Frontal cortex (tissue), 4 donors: ENCODE results near the gene SLCO3A1. TPM values are rescaled to one million over a fixed set of nuclear protein-coding genes. Genes with fewer than 3 reads are reported as not detected.
"Not testable (repeated sequence)": the region's sequence is repeated elsewhere in the genome, so short reads cannot be mapped to it uniquely, and the experiment has no call there.

Experiments
- DNase-seq, 2 donors: peaks; one replicate each; pipeline ENCODE4 v3.0.0; 2012; ENCODE audit warnings: low spot score in 2 of 2
- FAIRE-seq: peaks from 2 replicates; lab custom pipeline; 2012; peaks lifted over from hg19 to GRCh38; lab: Jason Lieb, UNC
- total RNA-seq: library from RNA; depleted of rRNA; stranded (reverse); fragments of >200 nt; gene quantifications from one replicate; pipeline ENCODE4 v1.2.3, GENCODE V29; 2014
- donor health status: control.
- donor health status: control.
- donor health status: control.

The SLCO3A1 gene
- total RNA-seq, 1 donor from 2014 or later, result 9.8 TPM

GRCh38 chr15:92049290-92049989 lies 195.9 kb downstream of the SLCO3A1 start:
- DNase-seq, result no peak
- no peak for FAIRE-seq

- no peak for FAIRE-seq
Observed at GRCh38 chr15:92050220-92050898, 196.9 kb downstream of the SLCO3A1 start.

DNA sequence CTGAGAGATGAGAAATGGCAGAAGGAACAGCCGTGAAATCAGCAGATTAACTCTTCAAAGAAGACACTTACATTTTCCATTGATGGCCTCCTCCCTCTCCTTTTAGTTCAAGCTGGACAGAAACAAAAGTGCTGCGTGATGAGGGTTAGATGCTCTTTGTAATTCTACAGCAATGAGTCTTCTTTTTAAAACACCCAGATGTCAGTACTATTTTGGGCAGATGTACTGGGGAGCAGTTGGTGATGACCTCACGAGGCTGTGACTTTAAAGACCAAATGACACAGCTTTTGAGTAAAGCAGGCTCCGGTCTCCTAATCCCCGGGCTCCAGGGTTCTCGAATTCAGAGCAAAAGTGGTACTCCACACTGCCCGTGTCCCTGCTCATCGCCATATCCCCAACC lies 198.2 kb downstream of the SLCO3A1 start:
- FAIRE-seq (no peak), DNase-seq (no peak)

More at GRCh38 chr15:92050220-92050898, 196.9 kb downstream of the SLCO3A1 start:
- no peak for DNase-seq

DNA sequence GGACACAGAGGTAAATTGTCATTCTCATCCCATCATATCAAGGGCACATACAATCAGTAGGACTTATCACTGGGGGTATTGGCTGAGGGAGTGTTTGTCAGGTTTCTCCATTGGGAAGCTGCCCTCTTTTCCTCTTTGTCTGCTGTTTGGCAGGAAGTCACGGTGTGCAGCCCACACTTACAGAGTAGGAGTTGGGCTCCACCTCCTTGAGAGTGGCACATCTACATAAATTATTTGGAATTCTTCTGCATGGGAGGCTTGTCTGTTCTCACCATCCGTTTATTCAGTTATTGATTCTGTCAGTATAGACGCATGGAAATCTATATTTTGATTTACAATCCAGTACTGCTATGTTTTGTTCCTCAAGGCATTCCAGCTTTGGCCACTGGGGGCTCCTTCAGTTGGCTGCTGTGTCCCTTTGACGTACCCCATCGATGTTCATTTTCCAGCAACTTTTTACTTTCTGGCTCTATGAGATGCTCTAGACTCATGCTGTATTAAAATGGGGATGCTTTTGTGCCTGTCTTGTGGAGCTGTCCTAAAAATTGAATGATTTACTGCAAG lies 200.3 kb downstream of the SLCO3A1 start:
- no peak for FAIRE-seq
- DNase-seq, result no peak

- no peak for FAIRE-seq
- DNase-seq, result no peak
Observed at GRCh38 chr15:92056875-92057274, 203.4 kb downstream of the SLCO3A1 start.

- DNase-seq (no peak), FAIRE-seq (no peak)
Observed at GRCh38 chr15:92059036-92059970, 205.8 kb downstream of the SLCO3A1 start.

DNA sequence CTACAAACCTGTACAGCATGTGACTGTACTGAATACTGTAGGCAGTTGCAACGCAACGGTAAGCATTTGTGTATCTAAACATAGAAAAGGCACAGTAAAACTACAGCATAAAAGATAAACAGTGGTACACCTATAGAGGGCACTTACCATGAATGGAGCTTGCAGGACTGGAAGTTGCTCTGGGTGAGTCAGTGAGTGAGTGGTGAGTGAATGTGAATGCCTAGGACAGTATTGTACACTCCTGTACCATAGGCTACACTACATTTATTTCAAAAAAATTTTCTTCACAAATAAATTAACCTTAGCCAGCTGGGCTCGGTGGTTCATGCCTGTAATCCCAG lies 206.4 kb downstream of the SLCO3A1 start:
- not testable (repeated sequence) for FAIRE-seq, DNase-seq

DNA sequence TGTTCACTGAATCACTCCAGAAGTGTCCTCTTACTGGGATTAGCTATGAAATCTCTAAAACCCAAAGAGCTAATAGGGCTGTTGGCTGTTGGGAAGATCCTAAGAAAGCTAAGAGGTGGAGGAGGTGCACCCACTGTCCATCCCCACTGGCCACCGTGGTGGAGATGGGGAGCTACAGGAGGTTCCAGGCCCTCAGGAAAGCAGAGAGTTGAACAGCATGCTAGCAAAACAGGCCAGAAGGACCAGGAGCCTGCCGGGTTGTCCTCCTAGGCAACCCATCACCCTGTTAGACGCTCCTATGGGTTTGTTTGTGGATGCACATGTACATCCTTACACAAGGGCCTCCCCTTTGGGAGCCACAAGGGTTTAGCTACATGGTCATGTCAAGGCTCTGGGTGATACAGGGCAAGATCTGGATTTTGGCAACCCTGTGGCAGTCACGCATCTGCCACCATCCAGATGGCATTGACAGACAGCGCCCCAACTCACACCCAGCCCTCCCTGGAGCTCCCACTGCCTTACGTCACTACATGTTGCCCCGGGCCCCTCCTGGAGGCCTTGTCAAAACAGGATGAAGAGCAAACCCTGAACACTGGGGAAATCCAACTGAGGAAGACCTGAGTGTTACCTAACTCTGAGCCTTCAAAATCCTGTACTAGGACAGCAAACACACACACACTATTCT lies 208.1 kb downstream of the SLCO3A1 start:
- DNase-seq (no peak), FAIRE-seq (no peak)

GRCh38 chr15:92062505-92062904 lies 209.0 kb downstream of the SLCO3A1 start:
- FAIRE-seq (no peak), DNase-seq (no peak)

- FAIRE-seq (no peak), DNase-seq (no peak)
Observed at GRCh38 chr15:92068121-92068520, 214.6 kb downstream of the SLCO3A1 start.

GRCh38 chr15:92069308-92070250 lies 216.1 kb downstream of the SLCO3A1 start:
- peak in 1 of 2 donors; percentile 35 for DNase-seq
- no peak for FAIRE-seq

DNA sequence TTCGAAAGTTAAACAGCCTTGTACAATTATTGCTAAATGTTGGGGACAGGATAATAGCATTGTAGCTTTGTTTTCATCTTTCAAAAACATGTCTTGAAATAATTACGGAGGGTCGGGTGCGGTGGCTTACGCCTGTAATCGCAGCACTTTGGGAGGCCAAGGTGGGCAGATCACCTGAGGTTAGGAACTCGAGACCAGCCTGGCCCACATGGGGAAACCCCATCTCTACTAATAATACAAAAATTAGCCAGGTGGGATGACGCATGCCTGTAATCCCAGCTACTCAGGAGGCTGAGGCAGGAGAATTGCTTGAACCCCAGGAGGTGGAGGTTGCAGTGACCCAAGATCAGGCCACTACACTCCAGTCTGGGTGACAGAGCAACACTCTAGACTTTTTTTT lies 216.7 kb downstream of the SLCO3A1 start:
- not testable (repeated sequence) for DNase-seq, FAIRE-seq

DNA sequence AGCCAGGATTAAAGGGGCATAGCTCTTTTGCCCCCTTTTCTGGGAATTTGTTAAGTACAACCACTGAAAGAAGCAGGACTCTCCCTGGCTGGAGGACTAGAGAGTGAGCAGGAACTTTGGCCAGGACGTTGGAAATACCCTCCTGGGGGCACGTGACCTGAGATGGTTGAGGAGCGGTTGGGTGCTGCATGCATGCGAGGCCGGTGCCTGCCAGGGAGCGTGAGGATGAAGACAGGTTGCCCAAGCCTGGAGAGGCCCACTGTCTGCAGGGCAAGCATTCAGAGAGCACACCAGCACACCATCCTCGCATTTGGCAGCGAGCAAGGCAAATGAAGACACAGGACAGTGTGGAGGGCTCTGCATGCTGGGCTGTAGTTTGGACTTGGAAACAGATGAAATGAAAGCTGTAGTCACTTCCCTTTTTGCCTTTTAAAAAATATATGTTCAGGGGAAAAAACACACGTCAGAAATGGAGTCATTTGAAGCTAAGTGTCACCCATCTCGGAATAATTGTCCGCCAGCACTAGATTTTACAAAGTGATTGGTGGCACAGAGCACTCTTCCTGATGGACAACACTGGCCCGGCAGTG lies 217.6 kb downstream of the SLCO3A1 start:
- no peak for DNase-seq
- FAIRE-seq, result no peak

GRCh38 chr15:92073044-92073785 lies 219.7 kb downstream of the SLCO3A1 start:
- DNase-seq, result no peak
- FAIRE-seq, result no peak

DNA sequence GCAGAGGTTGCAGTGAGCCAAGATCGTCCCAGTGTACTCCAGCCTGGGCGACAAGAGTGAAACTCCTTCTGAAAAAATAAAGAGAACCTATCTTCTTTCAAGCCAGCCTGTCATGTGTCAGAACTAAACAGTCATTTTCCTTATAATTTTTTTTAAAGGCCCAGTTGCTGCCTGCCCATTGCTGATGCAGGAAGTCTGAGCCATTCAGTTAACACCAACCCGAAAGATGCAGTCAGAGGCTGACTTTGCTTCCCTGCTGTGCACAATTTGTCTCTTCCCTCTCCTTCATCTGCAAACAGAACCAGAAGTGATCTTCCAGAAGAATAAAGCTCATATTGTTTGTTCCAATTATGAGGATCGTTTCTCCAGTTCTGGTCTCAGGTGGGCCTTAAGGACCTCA lies 220.6 kb downstream of the SLCO3A1 start:
- no peak for DNase-seq
- FAIRE-seq, result no peak

GRCh38 chr15:92074646-92075045 lies 221.1 kb downstream of the SLCO3A1 start:
- FAIRE-seq (no peak), DNase-seq (no peak)

GRCh38 chr15:92075764-92076163 lies 222.3 kb downstream of the SLCO3A1 start:
- FAIRE-seq (no peak), DNase-seq (no peak)

GRCh38 chr15:92076541-92076940 lies 223.0 kb downstream of the SLCO3A1 start:
- no peak for FAIRE-seq
- no peak for DNase-seq
